ENCODE data around the gene SPTLC1. TPM values are rescaled to one million over a fixed set of nuclear protein-coding genes. Genes with fewer than 3 reads are reported as not detected.

SPTLC1 gene
- total and polyA plus RNA-seq, 2 of the 8 experiments (the other 6 are each of a cell fraction or from before 2014, with no cell fraction given): 34.2 to 62.1 TPM

- H3K56ac ChIP-seq (replicated peaks; ENCODE audit: insufficient read length, low read depth, low read length): no peak overlapping the region
- no peaks in the 10 kb centered on the region for H3K79me1 ChIP-seq (ENCODE audit: low read depth, low read length)
- WGBS, 2 experiments (ENCODE audit: extremely low coverage in 1 of 2, insufficient coverage in 1 of 2, insufficient read length in 1 of 2, insufficient replicate concordance in 2 of 2, low coverage in 1 of 2, low lambda C conversion rate in 2 of 2, missing lambda C conversion rate in 1 of 2): 54% methylated on average over 19 of the region's 21 CpGs; no CpG with 5 or more reads in 1 of the 2 experiments
- peak overlapping the region; percentile 45 for H4K8ac ChIP-seq (ENCODE audit: extremely low read depth, insufficient read depth, low read length)
- peak overlapping the region; percentile 73; the same call in 1 of the 2 replicates for H2BK5ac ChIP-seq (ENCODE audit: low read depth, low read length)
- H2BK15ac ChIP-seq (ENCODE audit: low read length): no peak overlapping the region; the same call in 1 of the 2 replicates
- TF ChIP-seq TAF1 (IDR thresholded peaks at IDR 0.05; ENCODE audit: low read depth, low read length) (peak; percentile 18; the same call in 1 of the 2 replicates), E2F6 (IDR thresholded peaks at IDR 0.05) (peak; percentile 30; the same call in 1 of the 2 replicates), RXRA (IDR thresholded peaks at IDR 0.05; ENCODE audit: insufficient read depth, low read depth, low read length) (no peak), CEBPB (IDR thresholded peaks at IDR 0.05; ENCODE audit: low read depth, low read length) (no peak), SIRT6 (IDR thresholded peaks at IDR 0.05; ENCODE audit: low read length) (no peak), MAFK (IDR thresholded peaks at IDR 0.05; ENCODE audit: low read depth, low read length) (no peak), EGR1 (IDR thresholded peaks at IDR 0.05; ENCODE audit: borderline replicate concordance, low read depth, low read length) (0 out of 2 replicates have a peak, but pooled peaks have one; percentile 32), ASH2L (IDR thresholded peaks at IDR 0.05; ENCODE audit: low read length) (peak; percentile 57), KDM4A (IDR thresholded peaks at IDR 0.05; ENCODE audit: low read depth, low read length, severe bottlenecking) (peak; percentile 11)
- H3K14ac ChIP-seq (ENCODE audit: insufficient read length): no peak overlapping the region
- no peak for DNase-seq (ENCODE audit: low read depth in 1 of 2, low spot score in 2 of 2)
- peak overlapping the region; percentile 75 for H2BK120ac ChIP-seq (replicated peaks; ENCODE audit: low read depth, low read length)
- peak overlapping the region; percentile 24 to 41 for H3K4me2 ChIP-seq (ENCODE audit: insufficient read depth in 1 of 2, low read depth in 2 of 2, low read length in 2 of 2)
- peaks cover 0 to 11% (median 5%) of the 10 kb centered on the region in 4 experiments; a peak in 4 of 7 replicates for H3K4me1 ChIP-seq (replicated peaks in 1 of 4; ENCODE audit: control insufficient read depth in 3 of 4, insufficient read depth in 4 of 4, low read length in 3 of 4)
- peak overlapping the region; percentile 75; the same call in 1 of the 2 replicates for H2BK12ac ChIP-seq (ENCODE audit: low read depth, low read length)
- H3K79me2 ChIP-seq (ENCODE audit: control insufficient read depth in 1 of 2, insufficient read depth in 2 of 2, low read length in 2 of 2): no peaks in the 10 kb centered on the region
- FAIRE-seq: no peak
- no peaks in the 10 kb centered on the region for H3K9me3 ChIP-seq (ENCODE audit: insufficient read depth in 2 of 2, low read depth in 1 of 2, low read length in 1 of 2)
- peaks cover 0 to 6% (median 3%) of the 10 kb centered on the region in 4 experiments; a peak in 4 of 7 replicates for H3K27me3 ChIP-seq (replicated peaks in 1 of 4; ENCODE audit: control insufficient read depth in 3 of 4, extremely low read depth in 1 of 4, insufficient read depth in 3 of 4, low read length in 3 of 4)
- peak overlapping the region; percentile 81 for H4K91ac ChIP-seq (replicated peaks; ENCODE audit: insufficient read length, low read length)
- no peak overlapping the region; the same call in 1 of the 2 replicates for H3K27ac ChIP-seq (ENCODE audit: low read depth, low read length)
- ChIA-PET CTCF (ENCODE audit: partially characterized antibody) (interaction anchor here (0.7 to 5.5 kb wide), 6 partner anchors 8 to 289 kb away, joined by 4 to 47 read pairs (median 4); no protein-coding TSS in a partner anchor), POLR2A (ENCODE audit: partially characterized antibody) (interaction anchor here (0.9 to 2.0 kb wide), 4 partner anchors 9 to 145 kb away, joined by 3 to 6 read pairs (median 3); no protein-coding TSS in a partner anchor)
- H3K4ac ChIP-seq (replicated peaks; ENCODE audit: insufficient read length, low read depth, low read length): peak overlapping the region; percentile 57
- H4K5ac ChIP-seq (ENCODE audit: insufficient read length, low read depth, low read length): peak overlapping the region; percentile 29
- peak overlapping the region; percentile 90; the same call in 1 of the 2 replicates for H2BK20ac ChIP-seq (ENCODE audit: low read length)
- H4K20me1 ChIP-seq (replicated peaks in 1 of 2; ENCODE audit: control insufficient read depth in 1 of 2, insufficient read depth in 2 of 2, low read length in 2 of 2): no peaks in the 10 kb centered on the region
- no peak overlapping the region for H3K23ac ChIP-seq (ENCODE audit: insufficient read length)
- H2AK5ac ChIP-seq (ENCODE audit: low read depth, low read length): peak overlapping the region; percentile 77; the same call in 1 of the 2 replicates
- H3K36me3 ChIP-seq (ENCODE audit: control insufficient read depth in 2 of 4, insufficient read depth in 4 of 4, low read length in 3 of 4): no peaks in the 10 kb centered on the region
- H3K23me2 ChIP-seq (ENCODE audit: low read depth, low read length): no peaks in the 10 kb centered on the region; the same call in 1 of the 2 replicates
- peak overlapping the region; percentile 92 for H2AFZ ChIP-seq (ENCODE audit: low read length)
- no peak overlapping the region for H3K9ac ChIP-seq (replicated peaks in 1 of 4; ENCODE audit: extremely low read depth in 1 of 4, low read depth in 3 of 4, low read length in 3 of 4)
- peak overlapping the region in 1 of 4 experiments; percentile 31; a peak in 1 of 8 replicates for H3K4me3 ChIP-seq (ENCODE audit: extremely low read depth in 1 of 4, insufficient read depth in 2 of 4, low read depth in 3 of 4, low read length in 4 of 4)
- H3K18ac ChIP-seq (ENCODE audit: extremely low read depth, low read length): peak overlapping the region; percentile 95
These were observed 32.0 kb upstream of the SPTLC1 start for GRCh38 chr9:92147030-92147851.
